ENCODE results near the gene PRELID2.
"Not testable (repeated sequence)": the region's sequence is repeated elsewhere in the genome, so short reads cannot be mapped to it uniquely, and the experiment has no call there.

Gene PRELID2

DNA sequence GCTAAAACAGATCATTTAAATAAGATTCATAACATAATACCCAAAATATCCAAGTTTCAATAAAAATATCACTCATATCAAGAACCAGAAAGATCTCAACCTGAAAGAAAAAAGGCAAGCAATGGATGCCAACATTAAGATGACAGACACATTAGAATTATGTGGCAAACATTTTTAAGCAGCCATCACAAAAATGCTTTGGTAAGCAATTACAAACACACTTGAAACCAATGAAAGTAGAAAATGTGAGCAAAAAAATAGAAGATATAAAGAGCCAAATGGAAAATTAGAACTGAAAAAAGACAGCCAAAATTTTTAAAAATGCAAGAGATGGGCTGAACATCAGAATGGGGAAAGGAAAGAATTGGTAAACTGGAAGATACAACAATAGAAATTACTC lies 96.9 kb downstream of the PRELID2 start:
- no peaks in the 10 kb centered on the region for H3F3A ChIP-seq (ENCODE audit: insufficient read depth)
- no peak overlapping the region for H3K9ac ChIP-seq (ENCODE audit: low read length)
- H3K27ac ChIP-seq (ENCODE audit: low read depth, low read length) = no peak overlapping the region
- H2AFZ ChIP-seq (ENCODE audit: low read depth, low read length, severe bottlenecking) = no peak overlapping the region
- no peaks in the 10 kb centered on the region for H3K27me3 ChIP-seq (ENCODE audit: low read length)
- no peaks in the 10 kb centered on the region for H4K20me1 ChIP-seq (ENCODE audit: low read depth, low read length)
- no peak overlapping the region for H3K4me2 ChIP-seq (ENCODE audit: low read depth, low read length, poor library complexity, severe bottlenecking)
- no peaks in the 10 kb centered on the region for H3K79me2 ChIP-seq (ENCODE audit: insufficient read depth, low read length)
- no peak overlapping the region for H3K4me3 ChIP-seq (ENCODE audit: insufficient read depth, low read length, poor library complexity, severe bottlenecking)
- H3K36me3 ChIP-seq (ENCODE audit: low read length) = no peaks in the 10 kb centered on the region
- no peak for TF ChIP-seq EZH2phosphoT487 (conservative IDR thresholded peaks at IDR 0.05; ENCODE audit: low read length)
- no peak for TF ChIP-seq CTCF (IDR thresholded peaks at IDR 0.05; ENCODE audit: insufficient read depth, low read length, poor library complexity, severe bottlenecking)
- no peaks in the 10 kb centered on the region for H3K9me2 ChIP-seq (replicated peaks; ENCODE audit: insufficient read depth, low read length)
- H3K9me3 ChIP-seq (ENCODE audit: insufficient read depth, low read length) = no peaks in the 10 kb centered on the region

GRCh38 chr5:145737578-145737977 lies 97.6 kb downstream of the PRELID2 start:
- Histone ChIP-seq H3F3A (ENCODE audit: insufficient read depth) (no peaks in the 10 kb centered on the region), H3K9ac (ENCODE audit: low read length) (no peak overlapping the region), H3K4me2 (ENCODE audit: low read depth, low read length, poor library complexity, severe bottlenecking) (no peak overlapping the region), H3K36me3 (ENCODE audit: low read length) (no peaks in the 10 kb centered on the region), H3K4me3 (ENCODE audit: insufficient read depth, low read length, poor library complexity, severe bottlenecking) (no peak overlapping the region), H3K9me3 (ENCODE audit: insufficient read depth, low read length) (no peaks in the 10 kb centered on the region), H3K27ac (ENCODE audit: low read depth, low read length) (no peak overlapping the region), H4K20me1 (ENCODE audit: low read depth, low read length) (no peaks in the 10 kb centered on the region), H3K9me2 (replicated peaks; ENCODE audit: insufficient read depth, low read length) (no peaks in the 10 kb centered on the region), H3K27me3 (ENCODE audit: low read length) (no peaks in the 10 kb centered on the region), H3K79me2 (ENCODE audit: insufficient read depth, low read length) (no peaks in the 10 kb centered on the region), H2AFZ (ENCODE audit: low read depth, low read length, severe bottlenecking) (no peak overlapping the region)
- TF ChIP-seq EZH2phosphoT487 (conservative IDR thresholded peaks at IDR 0.05; ENCODE audit: low read length) = no peak
- no peak for TF ChIP-seq CTCF (IDR thresholded peaks at IDR 0.05; ENCODE audit: insufficient read depth, low read length, poor library complexity, severe bottlenecking)

- H3K9ac ChIP-seq (ENCODE audit: low read length); H4K20me1 ChIP-seq (ENCODE audit: low read depth, low read length): not testable (repeated sequence)
Measured at GRCh38 chr5:145729956-145730355, 105.2 kb downstream of the PRELID2 start.

GRCh38 chr5:145723516-145723915 lies 111.6 kb downstream of the PRELID2 start:
- Histone ChIP-seq H3K27ac (ENCODE audit: low read depth, low read length) (no peak overlapping the region), H3K9ac (ENCODE audit: low read length) (no peak overlapping the region), H3K36me3 (ENCODE audit: low read length) (no peaks in the 10 kb centered on the region), H3F3A (ENCODE audit: insufficient read depth) (no peaks in the 10 kb centered on the region), H3K27me3 (ENCODE audit: low read length) (no peaks in the 10 kb centered on the region), H4K20me1 (ENCODE audit: low read depth, low read length) (no peaks in the 10 kb centered on the region), H3K4me2 (ENCODE audit: low read depth, low read length, poor library complexity, severe bottlenecking) (no peak overlapping the region), H3K79me2 (ENCODE audit: insufficient read depth, low read length) (no peaks in the 10 kb centered on the region), H3K9me2 (replicated peaks; ENCODE audit: insufficient read depth, low read length) (no peaks in the 10 kb centered on the region), H3K9me3 (ENCODE audit: insufficient read depth, low read length) (0 out of 2 replicates have a peak, but pooled peaks cover 5% of the 10 kb centered on the region), H2AFZ (ENCODE audit: low read depth, low read length, severe bottlenecking) (no peak overlapping the region), H3K4me3 (ENCODE audit: insufficient read depth, low read length, poor library complexity, severe bottlenecking) (no peak overlapping the region)
- TF ChIP-seq EZH2phosphoT487 (conservative IDR thresholded peaks at IDR 0.05; ENCODE audit: low read length) (no peak), CTCF (IDR thresholded peaks at IDR 0.05; ENCODE audit: insufficient read depth, low read length, poor library complexity, severe bottlenecking) (no peak)

More at GRCh38 chr5:145729956-145730355, 105.2 kb downstream of the PRELID2 start:
- not testable (repeated sequence) for H3K27ac ChIP-seq (ENCODE audit: low read depth, low read length); H3F3A ChIP-seq (ENCODE audit: insufficient read depth); H3K9me2 ChIP-seq (replicated peaks; ENCODE audit: insufficient read depth, low read length); H2AFZ ChIP-seq (ENCODE audit: low read depth, low read length, severe bottlenecking); H3K79me2 ChIP-seq (ENCODE audit: insufficient read depth, low read length); H3K4me3 ChIP-seq (ENCODE audit: insufficient read depth, low read length, poor library complexity, severe bottlenecking); H3K27me3 ChIP-seq (ENCODE audit: low read length); H3K36me3 ChIP-seq (ENCODE audit: low read length); H3K4me2 ChIP-seq (ENCODE audit: low read depth, low read length, poor library complexity, severe bottlenecking)
- 0 out of 2 replicates have a peak, but pooled peaks cover 12% of the 10 kb centered on the region for H3K9me3 ChIP-seq (ENCODE audit: insufficient read depth, low read length)

All from SU-DHL-6 (cell line).